Measurements from ENCODE around the gene SYNPO2.

The SYNPO2 gene

GRCh38 chr4:118991686-118992085 lies 103.0 kb downstream of the SYNPO2 start:
- Histone ChIP-seq H3K4me1 (ENCODE audit: insufficient read depth, poor library complexity, severe bottlenecking) (peaks cover 12% of the 10 kb centered on the region), H3K4me3 (ENCODE audit: severe bottlenecking) (no peak overlapping the region), H3K36me3 (ENCODE audit: low read depth) (no peaks in the 10 kb centered on the region), H3K27me3 (ENCODE audit: insufficient read depth, poor library complexity, severe bottlenecking) (no peaks in the 10 kb centered on the region), H3K9me3 (ENCODE audit: severe bottlenecking) (no peaks in the 10 kb centered on the region), H3K27ac (ENCODE audit: poor library complexity, severe bottlenecking) (no peak overlapping the region)
- no peak for DNase-seq (ENCODE audit: low spot score)
- no peak for TF ChIP-seq CTCF (IDR thresholded peaks at IDR 0.05; ENCODE audit: poor library complexity, severe bottlenecking)
- ATAC-seq (ENCODE audit: low read depth) = no peak

GRCh38 chr4:118992149-118992548 lies 103.5 kb downstream of the SYNPO2 start:
- ATAC-seq (ENCODE audit: low read depth) = no peak
- no peaks in the 10 kb centered on the region for H3K9me3 ChIP-seq (ENCODE audit: severe bottlenecking)
- no peak overlapping the region for H3K27ac ChIP-seq (ENCODE audit: poor library complexity, severe bottlenecking)
- DNase-seq (ENCODE audit: low spot score) = no peak
- peaks cover 12% of the 10 kb centered on the region for H3K4me1 ChIP-seq (ENCODE audit: insufficient read depth, poor library complexity, severe bottlenecking)
- no peaks in the 10 kb centered on the region for H3K27me3 ChIP-seq (ENCODE audit: insufficient read depth, poor library complexity, severe bottlenecking)
- H3K36me3 ChIP-seq (ENCODE audit: low read depth) = no peaks in the 10 kb centered on the region
- H3K4me3 ChIP-seq (ENCODE audit: severe bottlenecking) = no peak overlapping the region
- TF ChIP-seq CTCF (IDR thresholded peaks at IDR 0.05; ENCODE audit: poor library complexity, severe bottlenecking) = no peak

- H3K4me1 ChIP-seq (ENCODE audit: insufficient read depth, poor library complexity, severe bottlenecking) = peaks cover 12% of the 10 kb centered on the region
- no peak for TF ChIP-seq CTCF (IDR thresholded peaks at IDR 0.05; ENCODE audit: poor library complexity, severe bottlenecking)
- ATAC-seq (ENCODE audit: low read depth) = no peak
These were observed 104.7 kb downstream of the SYNPO2 start for GRCh38 chr4:118993333-118993732.

GRCh38 chr4:118994030-118994429 lies 105.4 kb downstream of the SYNPO2 start:
- peaks cover 7% of the 10 kb centered on the region for H3K4me1 ChIP-seq (ENCODE audit: insufficient read depth, poor library complexity, severe bottlenecking)
- no peak overlapping the region for H3K27ac ChIP-seq (ENCODE audit: poor library complexity, severe bottlenecking)
- no peak for TF ChIP-seq CTCF (IDR thresholded peaks at IDR 0.05; ENCODE audit: poor library complexity, severe bottlenecking)
- H3K9me3 ChIP-seq (ENCODE audit: severe bottlenecking) = no peaks in the 10 kb centered on the region
- no peak overlapping the region for H3K4me3 ChIP-seq (ENCODE audit: severe bottlenecking)
- no peaks in the 10 kb centered on the region for H3K36me3 ChIP-seq (ENCODE audit: low read depth)
- H3K27me3 ChIP-seq (ENCODE audit: insufficient read depth, poor library complexity, severe bottlenecking) = no peaks in the 10 kb centered on the region
- ATAC-seq (ENCODE audit: low read depth) = no peak
- DNase-seq (ENCODE audit: low spot score) = no peak

More at GRCh38 chr4:118993333-118993732, 104.7 kb downstream of the SYNPO2 start:
- Histone ChIP-seq H3K36me3 (ENCODE audit: low read depth) (no peaks in the 10 kb centered on the region), H3K9me3 (ENCODE audit: severe bottlenecking) (no peaks in the 10 kb centered on the region), H3K4me3 (ENCODE audit: severe bottlenecking) (no peak overlapping the region), H3K27me3 (ENCODE audit: insufficient read depth, poor library complexity, severe bottlenecking) (no peaks in the 10 kb centered on the region), H3K27ac (ENCODE audit: poor library complexity, severe bottlenecking) (no peak overlapping the region)
- DNase-seq (ENCODE audit: low spot score) = no peak

- H3K4me1 ChIP-seq (ENCODE audit: insufficient read depth, poor library complexity, severe bottlenecking) = no peaks in the 10 kb centered on the region
These were observed 107.2 kb downstream of the SYNPO2 start for GRCh38 chr4:118995693-118996391.

More at GRCh38 chr4:118995693-118996391, 107.2 kb downstream of the SYNPO2 start:
- TF ChIP-seq CTCF (IDR thresholded peaks at IDR 0.05; ENCODE audit: poor library complexity, severe bottlenecking) = no peak
- Histone ChIP-seq H3K27ac (ENCODE audit: poor library complexity, severe bottlenecking) (no peak overlapping the region), H3K9me3 (ENCODE audit: severe bottlenecking) (no peaks in the 10 kb centered on the region), H3K36me3 (ENCODE audit: low read depth) (no peaks in the 10 kb centered on the region), H3K27me3 (ENCODE audit: insufficient read depth, poor library complexity, severe bottlenecking) (no peaks in the 10 kb centered on the region), H3K4me3 (ENCODE audit: severe bottlenecking) (no peak overlapping the region)
- DNase-seq (ENCODE audit: low spot score) (no peak), ATAC-seq (ENCODE audit: low read depth) (no peak)
